ENCODE data around the gene SLCO2A1.

DNA sequence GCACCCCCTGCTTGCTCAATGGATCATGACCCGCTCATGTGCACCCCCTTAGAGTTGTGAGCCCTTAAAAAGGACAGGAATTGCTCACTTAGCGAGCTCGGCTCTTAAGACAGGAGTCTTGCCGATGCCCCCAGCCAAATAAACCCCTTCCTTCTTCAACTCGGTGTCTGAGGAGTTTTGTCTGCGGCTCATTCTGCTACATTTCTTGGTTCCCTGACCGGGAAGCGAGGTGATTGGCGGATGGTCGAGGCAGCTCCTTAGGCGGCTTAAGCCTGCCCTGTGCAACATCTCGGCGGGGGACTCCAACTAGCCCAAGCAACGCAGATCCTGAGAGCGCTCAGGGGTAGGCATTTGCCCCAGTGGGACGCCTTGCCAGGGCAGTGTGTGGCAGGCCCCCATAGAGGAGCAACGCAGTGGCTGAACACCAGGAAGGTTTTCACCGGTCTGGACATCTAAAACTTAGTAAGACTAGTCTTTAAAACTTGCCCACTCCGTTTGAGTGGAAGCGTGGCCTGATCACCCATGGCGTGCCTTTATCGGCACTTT is 9.5 kb downstream of the SLCO2A1 start:
- TF ChIP-seq EZH2 (IDR thresholded peaks at IDR 0.05; ENCODE audit: insufficient read depth, poor library complexity, severe bottlenecking) (no peak), EZH2phosphoT487 (IDR thresholded peaks at IDR 0.05; ENCODE audit: insufficient read depth, low read depth) (no peak)

Measured in GM23248 (cell line).